ENCODE data around the gene HOGA1.
"Not testable (repeated sequence)": the region's sequence is repeated elsewhere in the genome, so short reads cannot be mapped to it uniquely, and the experiment has no call there.

The HOGA1 gene

GRCh38 chr10:97554336-97554735, 29.9 kb upstream of the HOGA1 start:
- DNase-seq (ENCODE audit: low spot score); FAIRE-seq: not testable (repeated sequence)

GRCh38 chr10:97555541-97555940, 28.6 kb upstream of the HOGA1 start:
- DNase-seq (ENCODE audit: low spot score); FAIRE-seq: not testable (repeated sequence)

- DNase-seq (ENCODE audit: low spot score): peak; percentile 57
- not testable (repeated sequence) for FAIRE-seq
These were observed 23.3 kb upstream of the HOGA1 start for GRCh38 chr10:97560731-97561381.

GRCh38 chr10:97561386-97562077, 22.7 kb upstream of the HOGA1 start:
- DNase-seq (ENCODE audit: low spot score); FAIRE-seq: not testable (repeated sequence)

GRCh38 chr10:97562329-97562728, 21.9 kb upstream of the HOGA1 start:
- not testable (repeated sequence) for FAIRE-seq; DNase-seq (ENCODE audit: low spot score)

- FAIRE-seq (no peak), DNase-seq (ENCODE audit: low spot score) (no peak)
These were observed 20.9 kb upstream of the HOGA1 start for GRCh38 chr10:97563337-97563736.

- FAIRE-seq (no peak), DNase-seq (ENCODE audit: low spot score) (peak; percentile 53)
These were observed 19.4 kb upstream of the HOGA1 start for GRCh38 chr10:97564776-97565175.

GRCh38 chr10:97566336-97566996, 17.7 kb upstream of the HOGA1 start:
- DNase-seq (ENCODE audit: low spot score) (no peak), FAIRE-seq (no peak)

GRCh38 chr10:97567891-97568290, 16.3 kb upstream of the HOGA1 start:
- FAIRE-seq (no peak), DNase-seq (ENCODE audit: low spot score) (no peak)

GRCh38 chr10:97570146-97570788, 13.9 kb upstream of the HOGA1 start:
- no peak for DNase-seq (ENCODE audit: low spot score)
- FAIRE-seq: no peak

- FAIRE-seq (no peak), DNase-seq (ENCODE audit: low spot score) (no peak)
These were observed 13.3 kb upstream of the HOGA1 start for GRCh38 chr10:97570789-97571471.

GRCh38 chr10:97571622-97572021, 12.6 kb upstream of the HOGA1 start:
- DNase-seq (ENCODE audit: low spot score): no peak
- no peak for FAIRE-seq

- DNase-seq (ENCODE audit: low spot score) (peak; percentile 70), FAIRE-seq (no peak)
These were observed 11.8 kb upstream of the HOGA1 start, which contains the start of gene ANKRD2 for GRCh38 chr10:97572214-97572989. ANKRD2 (plus strand) TSS chr10:97572779; CDS start chr10:97572789, 10 bp downstream.

GRCh38 chr10:97573021-97573420, 11.2 kb upstream of the HOGA1 start:
- FAIRE-seq (peak; percentile 43), DNase-seq (ENCODE audit: low spot score) (peak; percentile 85)

GRCh38 chr10:97573672-97574071, 10.5 kb upstream of the HOGA1 start:
- DNase-seq (ENCODE audit: low spot score) (no peak), FAIRE-seq (no peak)

GRCh38 chr10:97574374-97575126, 9.6 kb upstream of the HOGA1 start:
- peak; percentile 98 for FAIRE-seq
- peak; percentile 100 for DNase-seq (ENCODE audit: low spot score)

GRCh38 chr10:97575127-97575668, 9.0 kb upstream of the HOGA1 start:
- DNase-seq (ENCODE audit: low spot score): peak; percentile 77

GRCh38 chr10:97576487-97576886, 7.7 kb upstream of the HOGA1 start:
- FAIRE-seq; DNase-seq (ENCODE audit: low spot score): not testable (repeated sequence)

More at GRCh38 chr10:97575127-97575668, 9.0 kb upstream of the HOGA1 start:
- no peak for FAIRE-seq

GRCh38 chr10:97577701-97578100, 6.5 kb upstream of the HOGA1 start:
- FAIRE-seq: no peak
- DNase-seq (ENCODE audit: low spot score): no peak
